Caco-2 (cell line): ENCODE measurements around the gene TYROBP. TPM values are rescaled to one million over a fixed set of nuclear protein-coding genes. Genes with fewer than 3 reads are reported as not detected.
"Not testable (repeated sequence)": the region's sequence is repeated elsewhere in the genome, so short reads cannot be mapped to it uniquely, and the experiment has no call there.

Experiments used
- BruUV-seq: library from RNA; stranded (reverse); fragments of 400-500 nt; replicated peaks from 2 replicates; lab custom pipeline; 2021; lab: Mats Ljungman, UMichigan
- CTCF ChIA-PET: fragments of 300-600 bp; sonication (Branson Sonifier 250); formaldehyde crosslinking; loops from one replicate; lab custom pipeline; 2022; ENCODE audit warnings: antibody characterized with exemption; lab: Charles Lee
- POLR2A ChIA-PET: fragments of 300-600 bp; sonication (Branson Sonifier 250); formaldehyde crosslinking; loops from one replicate; lab custom pipeline; 2022; ENCODE audit warnings: antibody characterized with exemption; lab: Charles Lee
- DNase-seq, 2 experiments: peaks; one replicate each; pipeline versions ENCODE4 v3.0.0 to v3.0.0-alpha.2; 2020 to 2022
- H3K27me3 ChIP-seq: replicated peaks from 2 replicates; pipeline ENCODE4 v1.6.0; 2011; ENCODE audit warnings: low read length; ENCODE audit not compliant: control insufficient read depth, insufficient read depth
- H3K36me3 ChIP-seq: 2 replicates; pipeline ENCODE4 v1.5.1; 2011; ENCODE audit warnings: low read length; ENCODE audit not compliant: control insufficient read depth, insufficient read depth
- H3K4me1 ChIP-seq: fragments of 250-450 bp; sonication (Bioruptor Pico); 2 replicates; pipeline ENCODE4 v1.5.1; 2020; ENCODE audit warnings: mild to moderate bottlenecking
- H3K4me3 ChIP-seq: 2 replicates; pipeline ENCODE4 v1.5.1; 2011; ENCODE audit warnings: low read depth, mild to moderate bottlenecking, control low read depth, low read length
- H3K9me3 ChIP-seq: fragments of 250-450 bp; sonication (Bioruptor Pico); 2 replicates; pipeline ENCODE4 v1.5.1; 2020; ENCODE audit warnings: mild to moderate bottlenecking, moderate library complexity
- H3K27ac Mint-ChIP-seq: one replicate; pipeline ENCODE4 v1.8.0; 2022; ENCODE audit warnings: mixed read lengths; ENCODE audit not compliant: unreplicated experiment
- H3K27me3 Mint-ChIP-seq: one replicate; pipeline ENCODE4 v1.8.0; 2022; ENCODE audit warnings: mixed read lengths; ENCODE audit not compliant: insufficient read depth, unreplicated experiment
- H3K36me3 Mint-ChIP-seq: one replicate; pipeline ENCODE4 v1.8.0; 2022; ENCODE audit warnings: mild to moderate bottlenecking, mixed read lengths; ENCODE audit not compliant: insufficient read depth, unreplicated experiment
- H3K4me1 Mint-ChIP-seq: one replicate; pipeline ENCODE4 v1.8.0; 2022; ENCODE audit warnings: low read depth, mixed read lengths; ENCODE audit not compliant: unreplicated experiment
- H3K4me3 Mint-ChIP-seq: one replicate; pipeline ENCODE4 v1.8.0; 2022; ENCODE audit warnings: mild to moderate bottlenecking, moderate library complexity, mixed read lengths; ENCODE audit not compliant: unreplicated experiment
- H3K9me3 Mint-ChIP-seq: one replicate; pipeline ENCODE4 v1.8.0; 2022; ENCODE audit warnings: mixed read lengths; ENCODE audit not compliant: unreplicated experiment
- CTCF ChIP-seq, 2 experiments: fragments of 200-600 bp in 1 of 2; IDR thresholded peaks; 1 replicate in 1 of 2; 2 replicates in 1 of 2; pipeline versions ENCODE4 v1.5.1 to v1.8.0; 2011 to 2022; ENCODE audit warnings: antibody characterized with exemption in 1 of 2, control low read depth in 1 of 2, inconsistent platforms in 1 of 2, low read depth in 1 of 2, low read length in 1 of 2, mild to moderate bottlenecking in 1 of 2, moderate library complexity in 1 of 2; ENCODE audit not compliant: insufficient read depth in 1 of 2, severe bottlenecking in 1 of 2, unreplicated experiment in 1 of 2
- intact Hi-C: fragments of 100-400 bp; cut with micrococcal nuclease; formaldehyde crosslinking; loops from one replicate; pipeline ENCODE4 v1.10.0; 2022; ENCODE audit not compliant: unreplicated experiment
- total RNA-seq: library from RNA; stranded (reverse); gene quantifications from 2 replicates; pipeline ENCODE4 v1.2.3, GENCODE V29; 2022

TYROBP gene
- total RNA-seq, 1 experiment from 2014 or later = not detected

GRCh38 chr19:35895911-35896642, 12.0 kb downstream of the TYROBP start:
- BruUV-seq = no TSS peak
- CTCF ChIA-PET = no interaction called here
- H3K27ac Mint-ChIP-seq = no peak overlapping the region

GRCh38 chr19:35894342-35894741, 13.8 kb downstream of the TYROBP start:
- H3K9me3 ChIP-seq = no peaks in the 10 kb centered on the region
- no peaks in the 10 kb centered on the region for H3K36me3 ChIP-seq
- DNase-seq = no peak
- H3K4me3 Mint-ChIP-seq = no peak overlapping the region
- CTCF ChIA-PET = no interaction called here
- H3K27ac Mint-ChIP-seq = no peak overlapping the region
- H3K4me1 Mint-ChIP-seq = no peaks in the 10 kb centered on the region
- BruUV-seq = no TSS peak
- intact Hi-C loops = no loop called here
- no peaks in the 10 kb centered on the region for H3K27me3 Mint-ChIP-seq
- no peak overlapping the region for H3K4me3 ChIP-seq
- no peaks in the 10 kb centered on the region for H3K4me1 ChIP-seq
- H3K36me3 Mint-ChIP-seq = peaks cover 6% of the 10 kb centered on the region
- no peaks in the 10 kb centered on the region for H3K9me3 Mint-ChIP-seq
- no peaks in the 10 kb centered on the region for H3K27me3 ChIP-seq
- TF ChIP-seq CTCF (IDR thresholded peaks at IDR 0.05; ENCODE audit: insufficient read depth in 1 of 2, low read depth in 1 of 2, low read length in 1 of 2, severe bottlenecking in 1 of 2, unreplicated experiment in 1 of 2) = no peak
- POLR2A ChIA-PET = no interaction called here

More at GRCh38 chr19:35895911-35896642, 12.0 kb downstream of the TYROBP start:
- no peaks in the 10 kb centered on the region for H3K9me3 Mint-ChIP-seq
- H3K36me3 ChIP-seq = no peaks in the 10 kb centered on the region
- H3K27me3 ChIP-seq = no peaks in the 10 kb centered on the region
- H3K4me1 Mint-ChIP-seq = no peaks in the 10 kb centered on the region
- peaks cover 11% of the 10 kb centered on the region for H3K36me3 Mint-ChIP-seq
- H3K4me1 ChIP-seq = no peaks in the 10 kb centered on the region
- intact Hi-C loops = no loop called here
- no peaks in the 10 kb centered on the region for H3K9me3 ChIP-seq
- POLR2A ChIA-PET = no interaction called here
- H3K4me3 ChIP-seq = no peak overlapping the region
- no peak overlapping the region for H3K4me3 Mint-ChIP-seq
- H3K27me3 Mint-ChIP-seq = no peaks in the 10 kb centered on the region
- TF ChIP-seq CTCF (IDR thresholded peaks at IDR 0.05; ENCODE audit: insufficient read depth in 1 of 2, low read depth in 1 of 2, low read length in 1 of 2, severe bottlenecking in 1 of 2, unreplicated experiment in 1 of 2) = no peak
- no peak for DNase-seq

- H3K27me3 Mint-ChIP-seq, BruUV-seq: not testable (repeated sequence)
Measured at GRCh38 chr19:35891819-35892218, 16.3 kb downstream of the TYROBP start.

More at GRCh38 chr19:35891819-35892218, 16.3 kb downstream of the TYROBP start:
- H3K4me1 ChIP-seq, DNase-seq, H3K4me3 ChIP-seq, H3K27ac Mint-ChIP-seq, POLR2A ChIA-PET, H3K4me1 Mint-ChIP-seq, intact Hi-C loops, H3K4me3 Mint-ChIP-seq, H3K9me3 Mint-ChIP-seq, CTCF ChIA-PET, H3K27me3 ChIP-seq, H3K9me3 ChIP-seq, H3K36me3 ChIP-seq: not testable (repeated sequence)
- peaks cover 18% of the 10 kb centered on the region for H3K36me3 Mint-ChIP-seq
